Trophoblast cell (in vitro differentiated cells and primary cell): ENCODE measurements around the gene BRSK2.
"Not testable (repeated sequence)": the region's sequence is repeated elsewhere in the genome, so short reads cannot be mapped to it uniquely, and the experiment has no call there.

Experiments
- DNase-seq, 2 donors: peaks; one replicate each; pipeline ENCODE4 v3.0.0-alpha.2; 2016
- H2AFZ ChIP-seq: 2 replicates; pipeline ENCODE4 v1.6.1; 2013; ENCODE audit warnings: low read length, moderate library complexity, mild to moderate bottlenecking; ENCODE audit not compliant: insufficient read depth, poor library complexity
- H2AK5ac ChIP-seq: 2 replicates; pipeline ENCODE4 v1.6.1; 2013; ENCODE audit warnings: mild to moderate bottlenecking, low read length
- H2BK120ac ChIP-seq: 2 replicates; pipeline ENCODE4 v1.6.1; 2013; ENCODE audit warnings: low read length, mild to moderate bottlenecking, moderate library complexity; ENCODE audit not compliant: insufficient read depth, poor library complexity
- H2BK12ac ChIP-seq: 2 replicates; pipeline ENCODE4 v1.6.1; 2013; ENCODE audit warnings: mild to moderate bottlenecking, low read length, moderate library complexity
- H2BK5ac ChIP-seq: 2 replicates; pipeline ENCODE4 v1.6.1; 2013; ENCODE audit warnings: low read length, low read depth, moderate library complexity, mild to moderate bottlenecking; ENCODE audit not compliant: poor library complexity
- H3K14ac ChIP-seq: 2 replicates; pipeline ENCODE4 v1.6.1; 2013; ENCODE audit warnings: mild to moderate bottlenecking, low read length
- H3K18ac ChIP-seq: 2 replicates; pipeline ENCODE4 v1.6.1; 2013; ENCODE audit warnings: mild to moderate bottlenecking, low read length
- H3K23ac ChIP-seq: 2 replicates; pipeline ENCODE4 v1.6.1; 2013; ENCODE audit warnings: low read length
- H3K27ac ChIP-seq: 2 replicates; pipeline ENCODE4 v1.5.1; 2013; ENCODE audit warnings: low read depth, mild to moderate bottlenecking, inconsistent platforms, low read length, moderate library complexity
- H3K27me3 ChIP-seq: 2 replicates; pipeline ENCODE4 v1.6.1; 2013; ENCODE audit warnings: inconsistent platforms, mild to moderate bottlenecking, low read length, moderate library complexity; ENCODE audit not compliant: insufficient read depth
- H3K36me3 ChIP-seq, 2 experiments: 1 replicate in 1 of 2; 2 replicates in 1 of 2; pipeline ENCODE4 v1.6.1; 2013; ENCODE audit warnings: low read length in 2 of 2, mild to moderate bottlenecking in 2 of 2, moderate library complexity in 1 of 2; ENCODE audit not compliant: insufficient read depth in 2 of 2, control insufficient read depth in 1 of 2
- H3K4ac ChIP-seq: 2 replicates; pipeline ENCODE4 v1.6.1; 2013; ENCODE audit warnings: low read depth, mild to moderate bottlenecking, low read length, moderate library complexity
- H3K4me1 ChIP-seq, 2 experiments: 1 replicate in 1 of 2; 2 replicates in 1 of 2; pipeline ENCODE4 v1.6.1; 2013; ENCODE audit warnings: low read length in 2 of 2, mild to moderate bottlenecking in 2 of 2, moderate library complexity in 1 of 2; ENCODE audit not compliant: insufficient read depth in 2 of 2, control insufficient read depth in 1 of 2
- H3K4me2 ChIP-seq: 2 replicates; pipeline ENCODE4 v1.6.1; 2013; ENCODE audit warnings: inconsistent platforms, mild to moderate bottlenecking, low read length, moderate library complexity
- H3K4me3 ChIP-seq: 2 replicates; pipeline ENCODE4 v1.5.1; 2013; ENCODE audit warnings: mild to moderate bottlenecking, low read depth, low read length, inconsistent platforms
- H3K79me1 ChIP-seq: one replicate; pipeline ENCODE4 v1.6.1; 2013; ENCODE audit warnings: low read length
- H3K79me2 ChIP-seq: 2 replicates; pipeline ENCODE4 v1.6.1; 2013; ENCODE audit warnings: low read length, mild to moderate bottlenecking; ENCODE audit not compliant: control insufficient read depth, insufficient read depth, poor library complexity
- H3K9ac ChIP-seq: 2 replicates; pipeline ENCODE4 v1.6.1; 2013; ENCODE audit warnings: mild to moderate bottlenecking, low read length
- H3K9me3 ChIP-seq: 2 replicates; pipeline ENCODE4 v1.6.1; 2013; ENCODE audit warnings: low read depth, mild to moderate bottlenecking, control low read depth, inconsistent platforms, low read length; ENCODE audit not compliant: insufficient read depth
- H4K12ac ChIP-seq: 2 replicates; pipeline ENCODE4 v1.6.1; 2013; ENCODE audit warnings: low read depth, mild to moderate bottlenecking, low read length, moderate library complexity
- H4K8ac ChIP-seq: 2 replicates; pipeline ENCODE4 v1.6.1; 2013; ENCODE audit warnings: low read depth, mild to moderate bottlenecking, low read length, moderate library complexity
- H4K91ac ChIP-seq: one replicate; pipeline ENCODE4 v1.6.1; 2013; ENCODE audit warnings: low read depth, mild to moderate bottlenecking, low read length, moderate library complexity
- WGBS: extraction: QIAGEN DNeasy Blood & Tissue Kit; methylation state at CpG from one replicate; pipeline ENCODE4 v1.1.7; 2013; ENCODE audit warnings: missing lambda C conversion rate; ENCODE audit not compliant: insufficient read length, insufficient coverage; ENCODE audit errors: extremely low coverage; 5-methylcytosine and 5-hydroxymethylcytosine counted together

BRSK2 gene

DNA sequence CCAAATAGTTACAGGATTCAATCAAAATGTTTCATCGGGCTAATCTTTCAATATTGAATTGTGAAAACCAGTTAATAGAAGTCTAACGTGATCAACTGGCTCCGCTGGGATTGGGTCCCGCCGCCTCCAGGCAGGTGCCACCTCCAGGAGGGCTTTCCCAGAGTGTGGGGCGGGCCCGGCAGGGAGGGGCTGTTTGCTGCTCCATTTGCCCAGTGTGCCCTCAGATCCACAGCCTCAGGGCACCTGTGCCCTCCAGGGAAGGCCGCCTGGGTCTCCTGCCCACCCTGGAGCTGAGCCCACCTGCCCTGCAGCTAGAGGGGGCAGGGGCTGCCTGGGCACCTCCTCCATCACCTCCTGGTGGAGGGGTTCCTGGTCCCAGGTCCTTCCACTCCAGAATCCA lies 17.9 kb downstream of the BRSK2 start:
- Histone ChIP-seq H3K36me3 (no peaks in the 10 kb centered on the region), H3K18ac (no peak overlapping the region), H4K12ac (no peak overlapping the region), H2BK5ac (no peak overlapping the region), H2AK5ac (no peak overlapping the region), H3K4ac (no peak overlapping the region), H3K79me2 (no peaks in the 10 kb centered on the region), H2BK120ac (no peak overlapping the region), H3K4me2 (no peak overlapping the region), H3K4me3 (no peak overlapping the region), H3K14ac (no peak overlapping the region), H3K27ac (no peak overlapping the region), H2BK12ac (no peak overlapping the region), H3K23ac (no peak overlapping the region), H3K79me1 (no peaks in the 10 kb centered on the region), H3K4me1 (no peaks in the 10 kb centered on the region), H3K9me3 (peaks cover 13% of the 10 kb centered on the region), H3K9ac (no peak overlapping the region), H4K91ac (no peak overlapping the region), H4K8ac (no peak overlapping the region), H3K27me3 (no peaks in the 10 kb centered on the region), H2AFZ (no peak overlapping the region)
- no peak for DNase-seq
- WGBS: no CpG with 5 or more reads among the region's 8 CpGs

GRCh38 chr11:1408346-1408745 lies 18.6 kb downstream of the BRSK2 start:
- Histone ChIP-seq H4K12ac (no peak overlapping the region), H3K79me1 (no peaks in the 10 kb centered on the region), H3K4ac (no peak overlapping the region), H3K79me2 (no peaks in the 10 kb centered on the region), H2BK5ac (no peak overlapping the region), H2AK5ac (no peak overlapping the region), H2AFZ (no peak overlapping the region), H4K91ac (no peak overlapping the region), H2BK120ac (no peak overlapping the region), H3K14ac (no peak overlapping the region), H3K4me2 (no peak overlapping the region), H3K4me1 (no peaks in the 10 kb centered on the region), H3K27me3 (no peaks in the 10 kb centered on the region), H3K36me3 (no peaks in the 10 kb centered on the region), H3K4me3 (no peak overlapping the region), H4K8ac (no peak overlapping the region), H3K9me3 (peaks cover 18% of the 10 kb centered on the region), H3K23ac (no peak overlapping the region), H2BK12ac (no peak overlapping the region), H3K18ac (no peak overlapping the region), H3K9ac (no peak overlapping the region), H3K27ac (no peak overlapping the region)
- no CpG with 5 or more reads among the region's 9 CpGs for WGBS
- DNase-seq: no peak

- H3K14ac ChIP-seq: no peak overlapping the region
- no peak overlapping the region for H3K23ac ChIP-seq
- no peaks in the 10 kb centered on the region for H3K79me1 ChIP-seq
- H3K4me2 ChIP-seq: no peak overlapping the region
- WGBS: no CpG with 5 or more reads among the region's 29 CpGs
- no peak overlapping the region for H2BK5ac ChIP-seq
- no peak overlapping the region for H3K27ac ChIP-seq
- no peak overlapping the region for H2BK120ac ChIP-seq
- no peak overlapping the region for H4K91ac ChIP-seq
- no peak overlapping the region for H4K12ac ChIP-seq
- H3K79me2 ChIP-seq: no peaks in the 10 kb centered on the region
- H3K4me1 ChIP-seq: no peaks in the 10 kb centered on the region
- H4K8ac ChIP-seq: no peak overlapping the region
- no peak overlapping the region for H2AK5ac ChIP-seq
- no peaks in the 10 kb centered on the region for H3K27me3 ChIP-seq
- no peak overlapping the region for H3K4me3 ChIP-seq
- H3K18ac ChIP-seq: no peak overlapping the region
- no peak for DNase-seq
- H3K4ac ChIP-seq: no peak overlapping the region
- no peak overlapping the region for H3K9ac ChIP-seq
- H3K9me3 ChIP-seq: peaks cover 25% of the 10 kb centered on the region
- H2AFZ ChIP-seq: no peak overlapping the region
- H2BK12ac ChIP-seq: no peak overlapping the region
- H3K36me3 ChIP-seq: no peaks in the 10 kb centered on the region
These were observed 19.5 kb downstream of the BRSK2 start for GRCh38 chr11:1409108-1409851.

DNA sequence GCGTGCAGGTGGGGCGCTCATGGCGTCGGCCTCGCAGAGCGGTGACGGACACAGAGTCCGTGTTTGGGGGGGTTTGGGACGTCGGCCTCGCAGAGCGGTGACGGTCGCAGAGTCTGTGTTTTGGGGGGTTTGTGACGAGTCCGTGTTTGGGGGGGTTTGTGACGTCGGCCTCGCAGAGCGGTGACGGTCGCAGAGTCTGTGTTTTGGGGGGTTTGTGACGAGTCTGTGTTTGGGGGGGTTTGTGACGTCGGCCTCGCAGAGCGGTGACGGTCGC lies 20.1 kb downstream of the BRSK2 start:
- DNase-seq, H3K4ac ChIP-seq, H3K4me2 ChIP-seq, H4K91ac ChIP-seq, H2AFZ ChIP-seq, H4K12ac ChIP-seq, H3K9ac ChIP-seq, H3K4me1 ChIP-seq, H3K36me3 ChIP-seq, H4K8ac ChIP-seq, H3K18ac ChIP-seq, H3K27me3 ChIP-seq, H2BK12ac ChIP-seq, H3K79me1 ChIP-seq, H3K4me3 ChIP-seq, H2AK5ac ChIP-seq, H3K79me2 ChIP-seq, H2BK120ac ChIP-seq, H3K14ac ChIP-seq, H3K23ac ChIP-seq, H3K27ac ChIP-seq, H2BK5ac ChIP-seq: not testable (repeated sequence)
- no CpG with 5 or more reads among the region's 29 CpGs for WGBS
- peaks cover 28% of the 10 kb centered on the region for H3K9me3 ChIP-seq
